ENCODE data around the gene AGFG1.

GRCh38 chr2:227504700-227505099 lies 32.7 kb downstream of the AGFG1 start:
- TF ChIP-seq CTCF (IDR thresholded peaks at IDR 0.05; ENCODE audit: borderline replicate concordance, extremely low read depth, low read length, poor library complexity, severe bottlenecking): no peak
- no peak for TF ChIP-seq EZH2 (IDR thresholded peaks at IDR 0.05; ENCODE audit: borderline replicate concordance, low read depth, low read length, severe bottlenecking)
